H1 (cell line): ENCODE measurements around the gene SSMEM1. TPM values are rescaled to one million over a fixed set of nuclear protein-coding genes. Genes with fewer than 3 reads are reported as not detected.

Source experiments
- CTCF ChIA-PET: fragments of 300-600 bp; sonication (Branson Sonifier 250); formaldehyde crosslinking; loops from one replicate; lab custom pipeline; 2021; ENCODE audit not compliant: partially characterized antibody; lab: Charles Lee
- POLR2A ChIA-PET: fragments of 300-600 bp; sonication (Branson Sonifier 250); formaldehyde crosslinking; loops from one replicate; lab custom pipeline; 2021; ENCODE audit warnings: inconsistent platforms; ENCODE audit not compliant: partially characterized antibody; lab: Charles Lee
- DNase-seq, 2 experiments: peaks; one replicate each; pipeline versions ENCODE4 v3.0.0 to v3.0.0-alpha.2; 2010 to 2022; ENCODE audit warnings: low spot score in 2 of 2, low read depth in 1 of 2, mixed read lengths in 1 of 2
- FAIRE-seq: peaks from 2 replicates; lab custom pipeline; 2011; peaks lifted over from hg19 to GRCh38; lab: Jason Lieb, UNC
- H2AFZ ChIP-seq: 2 replicates; pipeline ENCODE4 v1.8.1; 2012; ENCODE audit warnings: low read length, inconsistent platforms
- H2AK5ac ChIP-seq: 2 replicates; pipeline ENCODE4 v1.6.1; 2013; ENCODE audit warnings: low read depth, low read length
- H2BK120ac ChIP-seq: replicated peaks from 2 replicates; pipeline ENCODE3; 2013; ENCODE audit warnings: low read depth, low read length, inconsistent platforms
- H2BK12ac ChIP-seq: 2 replicates; pipeline ENCODE4 v1.6.1; 2013; ENCODE audit warnings: low read depth, low read length
- H2BK15ac ChIP-seq: 2 replicates; pipeline ENCODE4 v1.6.1; 2013; ENCODE audit warnings: low read length
- H2BK20ac ChIP-seq: 2 replicates; pipeline ENCODE4 v1.6.1; 2013; ENCODE audit warnings: low read length
- H2BK5ac ChIP-seq: 2 replicates; pipeline ENCODE4 v1.6.1; 2013; ENCODE audit warnings: low read depth, low read length
- H3K14ac ChIP-seq: 2 replicates; pipeline ENCODE4 v1.6.1; 2013; ENCODE audit warnings: inconsistent platforms; ENCODE audit not compliant: insufficient read length
- H3K18ac ChIP-seq: 2 replicates; pipeline ENCODE4 v1.6.1; 2013; ENCODE audit warnings: low read length; ENCODE audit errors: extremely low read depth
- H3K23ac ChIP-seq: 2 replicates; pipeline ENCODE4 v1.6.1; 2013; ENCODE audit warnings: inconsistent platforms; ENCODE audit not compliant: insufficient read length
- H3K23me2 ChIP-seq: 2 replicates; pipeline ENCODE4 v1.6.1; 2013; ENCODE audit warnings: low read depth, low read length
- H3K27ac ChIP-seq: 2 replicates; pipeline ENCODE4 v1.6.1; 2011; ENCODE audit warnings: low read depth, low read length, inconsistent platforms
- H3K27me3 ChIP-seq, 4 experiments: replicated peaks in 1 of 4; 1 replicate in 1 of 4; 2 replicates in 3 of 4; pipeline versions ENCODE4 v1.6.1 to v1.8.1; 2011 to 2013; ENCODE audit warnings: low read length in 3 of 4, mild to moderate bottlenecking in 3 of 4, inconsistent platforms in 2 of 4, mixed read lengths in 2 of 4, moderate library complexity in 1 of 4; ENCODE audit not compliant: control insufficient read depth in 3 of 4, insufficient read depth in 3 of 4; ENCODE audit errors: extremely low read depth in 1 of 4
- H3K36me3 ChIP-seq, 4 experiments: 2 replicates each; pipeline versions ENCODE4 v1.6.1 to v1.8.1; 2011 to 2013; ENCODE audit warnings: mild to moderate bottlenecking in 4 of 4, low read length in 3 of 4, moderate library complexity in 2 of 4, control low read depth in 1 of 4, inconsistent platforms in 1 of 4; ENCODE audit not compliant: insufficient read depth in 4 of 4, control insufficient read depth in 2 of 4
- H3K4ac ChIP-seq: replicated peaks from 2 replicates; pipeline ENCODE3; 2013; ENCODE audit warnings: low read length, low read depth, mixed read lengths, inconsistent platforms; ENCODE audit not compliant: insufficient read length
- H3K4me1 ChIP-seq, 4 experiments: replicated peaks in 1 of 4; 1 replicate in 1 of 4; 2 replicates in 3 of 4; pipeline versions ENCODE4 v1.6.1 to v1.8.1; 2011 to 2013; ENCODE audit warnings: low read length in 3 of 4, inconsistent platforms in 2 of 4, mixed read lengths in 1 of 4; ENCODE audit not compliant: insufficient read depth in 4 of 4, control insufficient read depth in 3 of 4
- H3K4me2 ChIP-seq, 2 experiments: 2 replicates each; pipeline versions ENCODE4 v1.6.1 to v1.8.1; 2011 to 2013; ENCODE audit warnings: low read depth in 2 of 2, low read length in 2 of 2, control low read depth in 1 of 2, inconsistent platforms in 1 of 2, mild to moderate bottlenecking in 1 of 2; ENCODE audit not compliant: insufficient read depth in 1 of 2
- H3K4me3 ChIP-seq, 4 experiments: fragments of 200-600, 300-600 bp in 1 of 4; sonication (generic), shearing (Covaris generic), sonication (Bioruptor Twin) in 1 of 4; 2 replicates each; pipeline versions ENCODE4 v1.5.1 to v1.8.1; 2011 to 2016; ENCODE audit warnings: low read length in 4 of 4, low read depth in 3 of 4, control low read depth in 2 of 4, inconsistent platforms in 2 of 4, mild to moderate bottlenecking in 2 of 4, mixed read lengths in 1 of 4, moderate library complexity in 1 of 4; ENCODE audit not compliant: insufficient read depth in 2 of 4; ENCODE audit errors: extremely low read depth in 1 of 4
- H3K56ac ChIP-seq: replicated peaks from 2 replicates; pipeline ENCODE3; 2013; ENCODE audit warnings: low read depth, mild to moderate bottlenecking, mixed read lengths, low read length, inconsistent platforms; ENCODE audit not compliant: insufficient read length
- H3K79me1 ChIP-seq: 2 replicates; pipeline ENCODE4 v1.6.1; 2013; ENCODE audit warnings: low read depth, low read length, control low read depth
- H3K79me2 ChIP-seq, 2 experiments: 2 replicates each; pipeline versions ENCODE4 v1.6.1 to v1.8.1; 2012 to 2013; ENCODE audit warnings: low read length in 2 of 2, mild to moderate bottlenecking in 2 of 2, inconsistent platforms in 1 of 2; ENCODE audit not compliant: insufficient read depth in 2 of 2, control insufficient read depth in 1 of 2
- H3K9ac ChIP-seq, 4 experiments: replicated peaks in 1 of 4; 1 replicate in 1 of 4; 2 replicates in 3 of 4; pipeline versions ENCODE4 v1.6.1 to v1.8.1; 2011 to 2013; ENCODE audit warnings: low read depth in 3 of 4, low read length in 3 of 4, control low read depth in 2 of 4, mild to moderate bottlenecking in 2 of 4, moderate library complexity in 2 of 4, inconsistent platforms in 1 of 4; ENCODE audit errors: extremely low read depth in 1 of 4
- H3K9me3 ChIP-seq, 2 experiments: 2 replicates each; pipeline versions ENCODE4 v1.6.1 to v1.8.1; 2012 to 2013; ENCODE audit warnings: mild to moderate bottlenecking in 2 of 2, moderate library complexity in 2 of 2, control low read depth in 1 of 2, inconsistent platforms in 1 of 2, low read depth in 1 of 2, low read length in 1 of 2, mixed read lengths in 1 of 2; ENCODE audit not compliant: insufficient read depth in 2 of 2
- H4K20me1 ChIP-seq, 2 experiments: replicated peaks in 1 of 2; 2 replicates each; pipeline versions ENCODE3 to v1.8.1; 2011 to 2013; ENCODE audit warnings: inconsistent platforms in 2 of 2, low read length in 2 of 2, mild to moderate bottlenecking in 1 of 2; ENCODE audit not compliant: insufficient read depth in 2 of 2, control insufficient read depth in 1 of 2
- H4K5ac ChIP-seq: 2 replicates; pipeline ENCODE4 v1.6.1; 2013; ENCODE audit warnings: low read length, low read depth, mixed read lengths, inconsistent platforms; ENCODE audit not compliant: insufficient read length
- H4K8ac ChIP-seq: 2 replicates; pipeline ENCODE4 v1.8.0; 2013; ENCODE audit warnings: mild to moderate bottlenecking, moderate library complexity, low read length, inconsistent platforms; ENCODE audit not compliant: insufficient read depth; ENCODE audit errors: extremely low read depth
- H4K91ac ChIP-seq: replicated peaks from 2 replicates; pipeline ENCODE3; 2013; ENCODE audit warnings: low read length, mixed read lengths, inconsistent platforms; ENCODE audit not compliant: insufficient read length
- ATF3 ChIP-seq: IDR thresholded peaks from 2 replicates; pipeline ENCODE4 v1.6.1; 2011; ENCODE audit warnings: low read depth, mild to moderate bottlenecking, low read length; ENCODE audit not compliant: insufficient read depth
- BCL11A ChIP-seq, 2 experiments: IDR thresholded peaks; one replicate each; pipeline ENCODE4 v1.6.1; 2011; ENCODE audit warnings: low read depth in 2 of 2, low read length in 2 of 2, mild to moderate bottlenecking in 2 of 2
- CTBP2 ChIP-seq: IDR thresholded peaks from 2 replicates; pipeline ENCODE4 v1.7.0; 2011; ENCODE audit warnings: borderline replicate concordance, mild to moderate bottlenecking, moderate library complexity, mixed read lengths, low read length; ENCODE audit not compliant: insufficient read depth, insufficient read length
- EP300 ChIP-seq, 2 experiments: IDR thresholded peaks; 1 replicate in 1 of 2; 2 replicates in 1 of 2; pipeline ENCODE4 v1.6.1; 2011 to 2012; ENCODE audit warnings: low read depth in 2 of 2, low read length in 2 of 2, mild to moderate bottlenecking in 2 of 2, borderline replicate concordance in 1 of 2, inconsistent platforms in 1 of 2, moderate library complexity in 1 of 2
- MAFK ChIP-seq: IDR thresholded peaks from 2 replicates; pipeline ENCODE4 v1.6.1; 2012; ENCODE audit warnings: low read depth, mild to moderate bottlenecking, improper control_type of control experiment, low read length
- RBBP5 ChIP-seq: IDR thresholded peaks from 2 replicates; pipeline ENCODE4 v1.7.1; 2012; ENCODE audit warnings: low read depth, mild to moderate bottlenecking, inconsistent platforms, low read length, moderate library complexity, borderline replicate concordance
- SAP30 ChIP-seq: fragments of 300-600 bp; sonication (generic); IDR thresholded peaks from 2 replicates; pipeline ENCODE4 v1.7.1; 2012; ENCODE audit warnings: low read length, moderate library complexity, mild to moderate bottlenecking, inconsistent platforms; ENCODE audit not compliant: insufficient read depth, insufficient replicate concordance
- SRF ChIP-seq: IDR thresholded peaks from 2 replicates; pipeline ENCODE4 v1.6.1; 2011; ENCODE audit warnings: mild to moderate bottlenecking, low read depth, low read length, moderate library complexity
- SUZ12 ChIP-seq: fragments of 200-600 bp; sonication (generic); IDR thresholded peaks from 2 replicates; pipeline ENCODE4 v1.6.1; 2012; ENCODE audit warnings: mild to moderate bottlenecking, inconsistent platforms, low read length, moderate library complexity, mixed read lengths
- TAF1 ChIP-seq: IDR thresholded peaks from 2 replicates; pipeline ENCODE4 v1.6.1; 2011; ENCODE audit warnings: mild to moderate bottlenecking, low read depth, low read length
- ZNF274 ChIP-seq: IDR thresholded peaks from 2 replicates; pipeline ENCODE4 v1.7.0; 2012; ENCODE audit warnings: low read length, borderline replicate concordance; ENCODE audit errors: extremely low read depth
- WGBS, 2 experiments: shearing (Covaris generic) in 1 of 2; methylation state at CpG; one replicate each; pipeline versions ENCODE4 v1.1.6 to v1.1.7; 2013 to 2015; ENCODE audit warnings: low lambda C conversion rate in 2 of 2, mixed read lengths in 2 of 2, inconsistent platforms in 1 of 2, low coverage in 1 of 2, missing lambda C conversion rate in 1 of 2; ENCODE audit not compliant: insufficient replicate concordance in 2 of 2, insufficient coverage in 1 of 2, insufficient read length in 1 of 2; ENCODE audit errors: extremely low coverage in 1 of 2, missing lambda C conversion rate in 1 of 2; 5-methylcytosine and 5-hydroxymethylcytosine counted together
- polyA plus RNA-seq, 7 experiments: library from polyadenylated mRNA; depleted of rRNA in 3 of 7; stranded (reverse) in 5 of 7; unstranded in 2 of 7; fragments of >200 nt in 5 of 7; fragments of 200-250 nt in 2 of 7; gene quantifications; 1 replicate in 5 of 7; 2 replicates in 1 of 7; 4 replicates in 1 of 7; pipeline versions ENCODE4 v1.2.1 to v1.2.3, GENCODE V29; 2011 to 2013; ENCODE audit warnings: missing spikeins in 2 of 7, mixed read lengths in 2 of 7
- total RNA-seq: library from RNA; stranded (reverse); fragmentation: NEBNext Ultra II Directional; extraction: Animal tissue kit (Norgen Biotek cat#: 25700); gene quantifications from 2 replicates; pipeline ENCODE4 v1.2.1, GENCODE V29; 2021

SSMEM1 gene
- total and polyA plus RNA-seq, 2 of the 8 experiments (the other 6 are each of a cell fraction or from before 2014, with no cell fraction given) = not detected

- H3K23ac ChIP-seq = no peak overlapping the region
- H3K18ac ChIP-seq = no peak overlapping the region
- no peaks in the 10 kb centered on the region for H3K79me2 ChIP-seq
- no peak overlapping the region for H2AFZ ChIP-seq
- no peak overlapping the region for H4K5ac ChIP-seq
- H2BK12ac ChIP-seq = no peak overlapping the region
- peaks cover 0 to 1% (median 0%) of the 10 kb centered on the region in 4 experiments; a peak in 1 of 7 replicates for H3K27me3 ChIP-seq
- DNase-seq (no peak), FAIRE-seq (no peak)
- no peak for TF ChIP-seq SUZ12
- no peak for TF ChIP-seq ZNF274
- TF ChIP-seq ATF3 = no peak
- no peak for TF ChIP-seq SAP30
- no peak for TF ChIP-seq TAF1
- no peak for TF ChIP-seq SRF
- no peak for TF ChIP-seq MAFK
- TF ChIP-seq BCL11A (IDR thresholded peaks at IDR 0.05; ENCODE audit: low read depth in 2 of 2, low read length in 2 of 2) = no peak
- no peak for TF ChIP-seq RBBP5
- TF ChIP-seq CTBP2 = no peak
- no peak for TF ChIP-seq EP300 (IDR thresholded peaks at IDR 0.05; ENCODE audit: borderline replicate concordance in 1 of 2, low read depth in 2 of 2, low read length in 2 of 2)
- no peak overlapping the region for H3K4me3 ChIP-seq
- H2BK20ac ChIP-seq = no peak overlapping the region
- no peak overlapping the region for H3K9ac ChIP-seq
- no peak overlapping the region for H3K4ac ChIP-seq
- no peaks in the 10 kb centered on the region for H3K79me1 ChIP-seq
- H4K91ac ChIP-seq = no peak overlapping the region
- no peaks in the 10 kb centered on the region for H3K4me1 ChIP-seq
- no peaks in the 10 kb centered on the region for H3K23me2 ChIP-seq
- no peak overlapping the region for H2BK5ac ChIP-seq
- H2BK15ac ChIP-seq = no peak overlapping the region
- no peak overlapping the region for H3K56ac ChIP-seq
- WGBS, 2 experiments = 97% methylated on average over 7 of the region's 7 CpGs; no CpG with 5 or more reads in 1 of the 2 experiments
- no peak overlapping the region for H2BK120ac ChIP-seq
- ChIA-PET CTCF (interaction anchor here (0.7 to 2.1 kb wide), 5 partner anchors 9 to 25 kb away, joined by 3 to 4 read pairs (median 3); partner anchors contain the start of gene TMEM209), POLR2A (interaction anchor here (1.4 to 2.4 kb wide), 3 partner anchors 12 to 19 kb away, joined by 5 to 7 read pairs (median 5); partner anchors contain the start of gene TMEM209)
- no peak overlapping the region for H3K14ac ChIP-seq
- H4K8ac ChIP-seq = no peak overlapping the region
- no peak overlapping the region for H3K27ac ChIP-seq
- H3K4me2 ChIP-seq = no peak overlapping the region
- H3K9me3 ChIP-seq = no peaks in the 10 kb centered on the region
- H4K20me1 ChIP-seq = no peaks in the 10 kb centered on the region
- no peak overlapping the region for H2AK5ac ChIP-seq
- H3K36me3 ChIP-seq = peaks cover 0 to 46% (median 12%) of the 10 kb centered on the region in 4 experiments; a peak in 5 of 8 replicates
These were observed 15.9 kb upstream of the SSMEM1 start for GRCh38 chr7:130191791-130192190.
